ENCODE results near the gene CTIF.
"Not testable (repeated sequence)": the region's sequence is repeated elsewhere in the genome, so short reads cannot be mapped to it uniquely, and the experiment has no call there.

CTIF gene

DNA sequence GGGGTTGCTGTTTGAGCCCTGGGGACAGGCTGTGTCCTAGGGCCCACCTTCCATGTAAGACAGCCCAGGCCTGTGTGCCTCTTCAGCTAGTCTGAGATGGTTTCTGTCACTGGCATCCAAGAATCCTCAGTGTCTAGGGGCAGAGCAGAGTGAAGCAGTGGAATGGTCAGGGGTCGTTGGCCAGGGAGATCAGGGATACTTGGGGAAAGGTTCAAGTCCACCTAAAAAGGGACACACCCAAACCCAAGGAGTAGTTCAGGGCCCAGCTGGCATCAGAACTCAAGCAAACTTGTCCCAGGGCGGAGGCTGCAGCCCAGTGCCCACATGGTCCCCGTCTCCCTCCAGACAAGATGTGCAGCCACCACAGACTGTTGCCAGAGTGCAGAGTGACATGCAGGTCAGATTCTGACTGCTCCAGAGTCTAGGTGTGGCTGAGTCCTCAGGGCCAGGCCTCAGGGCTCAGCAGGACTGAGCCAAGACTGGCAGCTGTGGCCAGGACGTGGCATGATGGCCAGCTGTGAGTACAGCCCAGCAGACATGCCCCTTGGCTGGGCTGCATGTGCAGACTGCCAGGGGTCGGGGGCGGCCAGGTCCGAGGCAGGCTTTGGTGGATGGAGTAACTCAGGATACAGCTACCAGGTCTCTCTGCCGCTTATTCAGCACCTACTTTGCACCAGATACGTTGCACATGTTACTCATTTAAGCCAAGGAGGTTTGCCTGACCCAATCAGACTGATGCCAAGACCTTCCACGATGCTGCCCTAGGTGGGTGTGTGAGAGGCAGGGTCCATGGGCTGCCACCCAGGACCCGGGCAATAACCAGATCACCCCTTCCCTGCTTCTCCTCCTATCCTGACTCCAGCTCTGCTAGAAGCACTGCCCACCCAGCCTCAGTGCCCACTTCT is 265.4 kb downstream of the CTIF start:
- DNase-seq (ENCODE audit: low read depth), result no peak

DNA sequence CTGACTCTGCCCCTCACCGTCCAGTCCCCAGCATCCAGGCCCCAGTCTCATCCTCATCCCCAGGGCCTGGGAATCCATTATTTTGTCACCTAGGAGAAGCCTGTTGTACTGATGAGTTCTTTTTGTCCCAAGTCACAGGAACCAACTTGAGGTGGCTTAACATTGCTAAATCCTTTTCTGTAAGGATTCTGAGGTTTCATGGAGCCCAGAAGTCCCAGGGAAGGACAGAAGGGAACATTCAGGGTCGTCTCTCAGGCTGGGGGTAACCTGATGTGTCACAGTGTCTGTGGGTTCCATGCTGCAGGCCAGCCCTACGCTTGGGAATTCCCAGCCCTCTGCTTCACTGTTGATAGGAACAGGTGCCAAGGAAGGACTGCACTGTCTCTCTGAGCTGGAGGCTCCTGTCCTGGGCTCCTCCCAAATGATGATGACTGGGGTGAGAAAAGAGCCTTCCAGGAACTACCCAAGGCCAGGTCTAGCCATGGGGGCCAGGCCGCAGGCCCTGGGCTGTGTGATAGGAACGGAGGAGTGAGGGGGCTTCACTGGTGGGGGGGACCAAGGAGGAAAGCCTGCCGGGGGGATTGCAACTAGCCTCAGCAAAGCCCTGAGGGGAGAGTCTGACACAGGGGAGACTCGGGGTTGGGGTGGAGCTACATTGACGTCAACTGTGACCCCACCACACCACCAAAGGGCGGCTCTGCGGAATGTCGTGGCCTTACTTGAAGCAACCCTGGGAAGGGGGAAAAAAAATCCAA is 266.2 kb downstream of the CTIF start:
- no peak for DNase-seq (ENCODE audit: low read depth)

DNA sequence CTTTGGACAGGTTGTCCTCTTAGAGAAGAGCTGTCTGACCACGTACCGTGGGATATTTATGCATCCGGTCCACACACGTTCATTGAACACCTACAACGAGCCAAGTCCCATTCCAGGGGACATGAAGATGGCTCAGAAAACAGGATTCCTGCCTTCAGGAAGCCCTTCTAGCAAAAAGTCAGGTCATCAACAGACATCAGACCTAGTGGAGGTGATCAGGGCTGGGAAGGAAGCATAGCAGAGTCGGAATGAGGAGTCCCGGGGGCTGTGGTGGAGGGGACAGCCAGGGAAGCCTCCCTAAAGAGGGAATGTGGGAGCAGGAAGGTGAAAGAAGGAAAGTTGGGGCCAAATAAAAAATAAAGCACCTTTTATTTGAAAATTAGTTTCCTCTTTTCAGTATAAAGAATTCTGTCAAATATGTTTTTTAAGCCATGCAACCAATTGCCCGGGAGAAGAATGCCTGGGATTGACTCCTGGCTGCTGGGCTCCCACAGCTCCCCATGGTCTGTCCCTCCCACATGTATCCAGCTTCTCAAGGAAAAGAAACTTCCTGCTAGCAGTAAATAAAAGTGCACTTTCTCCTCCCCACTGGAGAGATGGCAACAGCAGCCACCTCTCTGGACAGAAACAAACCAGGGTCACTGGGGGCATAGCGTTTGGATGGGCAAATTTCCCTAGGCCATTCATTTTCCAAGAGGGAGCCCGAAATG is 267.1 kb downstream of the CTIF start:
- no peak for DNase-seq (ENCODE audit: low read depth)

DNA sequence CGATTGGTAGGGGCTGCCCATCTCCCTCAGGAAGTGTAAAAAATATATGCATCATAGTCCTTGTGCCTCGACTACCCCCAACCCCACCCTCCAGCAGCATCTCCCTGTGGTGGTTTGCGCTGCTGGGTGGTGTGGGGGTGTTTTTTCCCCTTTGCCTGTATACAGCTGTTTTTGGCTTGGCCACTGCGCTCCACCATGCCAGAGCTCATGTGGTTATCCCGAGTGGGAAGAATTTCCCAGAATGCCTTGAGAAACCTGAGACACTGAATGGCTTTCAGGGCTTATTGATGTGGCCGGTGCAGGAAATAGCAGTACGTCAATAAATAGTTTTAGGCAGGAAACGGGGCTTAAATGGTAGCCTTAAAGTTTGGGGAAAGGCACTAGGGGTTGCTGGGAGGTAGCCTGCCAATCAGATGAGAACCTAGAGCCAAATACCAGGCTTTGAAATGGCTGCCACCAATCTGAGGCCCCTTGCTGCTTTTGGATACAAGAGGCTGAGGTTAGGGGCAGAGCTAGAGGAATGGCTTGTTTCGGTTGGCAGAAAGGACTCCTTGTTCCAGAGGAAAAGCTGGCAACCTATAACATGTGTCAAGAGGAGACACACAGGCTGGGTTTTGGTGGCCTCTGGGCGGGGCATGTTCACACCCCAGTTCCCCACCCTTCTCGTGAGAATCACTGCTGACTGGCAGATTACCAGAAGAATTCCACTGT is 267.9 kb downstream of the CTIF start:
- DNase-seq (ENCODE audit: low read depth), result no peak

- DNase-seq (ENCODE audit: low read depth), result no peak
These were observed 269.6 kb downstream of the CTIF start for GRCh38 chr18:48808476-48808875.

- no peak for DNase-seq (ENCODE audit: low read depth)
These were observed 270.5 kb downstream of the CTIF start for GRCh38 chr18:48809365-48809764.

GRCh38 chr18:48810805-48811204 is 272.0 kb downstream of the CTIF start:
- DNase-seq (ENCODE audit: low read depth), result no peak

GRCh38 chr18:48811401-48811800 is 272.6 kb downstream of the CTIF start:
- DNase-seq (ENCODE audit: low read depth), result no peak

DNA sequence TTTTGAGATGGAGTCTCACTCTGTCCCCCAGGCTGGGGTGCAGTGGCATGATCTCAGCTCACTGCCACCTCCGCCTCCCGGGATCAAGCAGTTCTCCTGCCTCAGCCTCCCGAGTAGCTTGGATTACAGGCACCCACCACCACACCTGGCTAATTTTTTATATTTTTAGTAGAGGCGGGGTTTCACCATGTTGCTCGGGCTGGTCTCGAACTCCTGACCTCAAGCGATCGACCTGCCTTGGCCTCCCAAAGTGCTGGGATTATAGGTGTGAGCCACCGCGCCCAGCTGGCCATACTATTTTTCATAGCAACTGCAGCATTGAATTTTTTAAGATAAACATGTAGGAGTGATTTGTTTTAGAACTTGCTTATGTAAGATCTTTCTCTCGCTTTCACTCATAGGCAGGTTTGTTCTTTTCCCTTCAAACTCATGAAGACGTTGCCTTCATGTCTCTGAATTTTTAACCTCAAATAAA is 273.2 kb downstream of the CTIF start:
- not testable (repeated sequence) for DNase-seq (ENCODE audit: low read depth)

DNA sequence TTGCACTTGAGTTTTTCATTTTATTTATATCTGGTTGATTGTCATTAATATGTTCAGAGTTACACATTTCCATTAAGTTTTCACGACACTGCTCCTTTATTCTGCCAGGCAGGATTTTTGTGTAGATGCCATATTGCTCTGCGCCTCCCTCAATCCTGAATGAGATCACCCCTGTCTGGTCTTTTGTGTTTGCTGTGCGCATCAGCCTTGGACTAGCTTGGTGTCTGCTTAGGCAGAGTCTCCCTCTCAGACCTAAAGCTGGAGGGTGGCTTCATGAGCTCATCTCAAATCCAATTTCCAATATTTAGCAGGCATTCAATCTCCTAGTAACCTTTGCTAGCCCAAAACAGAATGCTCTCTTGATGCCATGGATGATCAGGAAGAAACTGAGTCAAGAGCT is 274.5 kb downstream of the CTIF start:
- no peak for DNase-seq (ENCODE audit: low read depth)

DNA sequence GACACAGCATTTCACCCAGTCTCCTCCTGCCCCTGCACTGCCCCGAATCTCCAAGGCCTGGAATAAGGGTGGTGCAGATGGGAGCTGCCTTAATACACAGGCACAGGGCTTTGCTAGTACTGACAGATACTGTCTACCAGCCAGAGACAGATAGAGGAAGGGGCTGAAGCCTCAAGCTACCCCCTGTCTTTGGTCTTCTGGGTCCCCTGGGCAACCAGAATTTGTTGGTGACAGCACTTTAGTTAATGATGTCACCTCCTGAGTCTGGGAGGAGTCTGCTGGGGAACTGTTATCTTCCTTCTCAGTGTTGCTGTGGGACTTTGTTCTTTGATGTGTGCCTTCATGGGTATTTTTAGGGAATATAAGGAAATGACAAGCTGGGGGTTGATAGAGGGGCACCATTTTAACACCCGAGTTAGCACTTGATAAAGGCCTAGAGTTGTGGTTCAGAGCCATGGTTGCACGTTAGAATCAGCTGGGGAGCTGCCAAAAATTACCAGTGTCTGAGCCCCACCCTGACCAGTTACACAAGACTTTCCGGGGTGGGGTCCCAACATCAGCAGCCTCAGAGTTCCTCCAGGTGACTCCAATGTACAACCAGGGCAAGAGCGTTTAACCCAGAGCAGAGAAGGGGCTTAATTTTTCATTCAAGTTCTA is 275.1 kb downstream of the CTIF start:
- DNase-seq (ENCODE audit: low read depth), result no peak

GRCh38 chr18:48814490-48815178 is 275.8 kb downstream of the CTIF start:
- no peak for DNase-seq (ENCODE audit: low read depth)

DNA sequence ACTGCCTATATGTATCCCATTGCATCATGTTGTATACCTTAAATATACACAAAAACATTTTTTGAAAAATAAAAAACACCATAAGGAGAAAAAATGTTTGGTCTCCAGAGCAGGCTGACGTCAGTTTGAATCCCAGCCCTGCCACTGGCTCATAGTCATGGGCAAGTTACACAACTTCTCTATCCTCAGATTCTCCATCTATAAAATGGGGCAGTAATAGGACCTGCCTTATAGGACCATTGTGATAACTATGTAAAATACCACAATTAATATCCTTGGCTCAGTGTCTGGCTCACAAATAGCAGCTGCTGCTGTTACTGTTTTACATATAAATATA is 276.3 kb downstream of the CTIF start:
- no peak for DNase-seq (ENCODE audit: low read depth)

DNA sequence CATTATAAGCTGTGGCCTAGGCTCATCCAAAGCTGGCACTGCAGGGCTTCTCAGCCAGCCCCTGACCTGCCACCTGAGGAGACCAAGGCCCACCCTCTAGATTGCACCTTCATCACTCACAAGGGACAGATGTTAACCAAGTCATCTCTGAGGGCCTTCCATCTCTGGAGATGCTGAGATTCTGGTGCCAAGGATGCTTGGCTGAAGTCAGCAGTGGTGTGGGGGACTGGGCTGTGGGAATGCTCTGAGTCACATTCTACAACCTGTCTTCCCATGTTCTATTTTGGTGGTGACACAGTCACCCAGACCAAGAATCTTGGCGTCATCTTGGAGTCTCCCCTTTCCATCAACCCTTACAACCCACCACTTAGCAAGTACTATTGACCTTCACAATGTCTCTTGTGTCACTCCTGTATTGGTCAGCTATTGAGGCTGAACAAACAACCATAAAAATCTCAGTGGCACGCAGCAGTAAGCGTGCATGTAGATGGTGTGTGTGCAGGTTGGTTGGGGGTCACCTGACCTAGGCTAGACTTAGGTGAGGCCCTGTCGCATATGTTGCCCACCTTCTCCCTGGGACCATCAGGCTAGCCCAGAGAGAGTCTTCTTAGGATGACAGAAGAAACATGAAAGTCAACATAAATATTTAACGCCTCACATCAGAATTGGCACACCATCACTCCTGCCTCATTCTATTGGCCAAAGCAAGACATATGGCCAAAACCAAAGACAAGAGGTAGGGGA is 276.9 kb downstream of the CTIF start:
- no peak for DNase-seq (ENCODE audit: low read depth)

DNA sequence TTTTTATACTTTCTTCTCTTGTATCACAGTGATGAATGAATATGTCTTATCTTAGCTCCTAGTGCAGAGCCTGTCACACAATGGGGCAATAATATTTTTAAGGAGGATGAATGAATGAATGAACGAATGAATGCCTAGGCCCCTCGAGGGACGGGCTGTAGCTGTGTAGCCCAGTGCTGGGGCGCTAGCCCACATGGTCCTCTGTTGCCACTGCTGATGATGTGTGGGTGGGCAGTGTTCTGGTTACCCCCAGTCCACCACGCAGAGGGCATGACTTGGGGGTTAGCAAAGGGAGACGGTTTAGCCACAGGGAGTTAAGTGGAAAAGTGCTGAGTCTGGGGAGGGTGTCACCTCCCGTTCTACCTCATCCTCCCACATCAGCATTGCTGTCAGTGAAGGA is 277.7 kb downstream of the CTIF start:
- no peak for DNase-seq (ENCODE audit: low read depth)

- no peak for DNase-seq (ENCODE audit: low read depth)
These were observed 278.2 kb downstream of the CTIF start for GRCh38 chr18:48817021-48817461.

DNA sequence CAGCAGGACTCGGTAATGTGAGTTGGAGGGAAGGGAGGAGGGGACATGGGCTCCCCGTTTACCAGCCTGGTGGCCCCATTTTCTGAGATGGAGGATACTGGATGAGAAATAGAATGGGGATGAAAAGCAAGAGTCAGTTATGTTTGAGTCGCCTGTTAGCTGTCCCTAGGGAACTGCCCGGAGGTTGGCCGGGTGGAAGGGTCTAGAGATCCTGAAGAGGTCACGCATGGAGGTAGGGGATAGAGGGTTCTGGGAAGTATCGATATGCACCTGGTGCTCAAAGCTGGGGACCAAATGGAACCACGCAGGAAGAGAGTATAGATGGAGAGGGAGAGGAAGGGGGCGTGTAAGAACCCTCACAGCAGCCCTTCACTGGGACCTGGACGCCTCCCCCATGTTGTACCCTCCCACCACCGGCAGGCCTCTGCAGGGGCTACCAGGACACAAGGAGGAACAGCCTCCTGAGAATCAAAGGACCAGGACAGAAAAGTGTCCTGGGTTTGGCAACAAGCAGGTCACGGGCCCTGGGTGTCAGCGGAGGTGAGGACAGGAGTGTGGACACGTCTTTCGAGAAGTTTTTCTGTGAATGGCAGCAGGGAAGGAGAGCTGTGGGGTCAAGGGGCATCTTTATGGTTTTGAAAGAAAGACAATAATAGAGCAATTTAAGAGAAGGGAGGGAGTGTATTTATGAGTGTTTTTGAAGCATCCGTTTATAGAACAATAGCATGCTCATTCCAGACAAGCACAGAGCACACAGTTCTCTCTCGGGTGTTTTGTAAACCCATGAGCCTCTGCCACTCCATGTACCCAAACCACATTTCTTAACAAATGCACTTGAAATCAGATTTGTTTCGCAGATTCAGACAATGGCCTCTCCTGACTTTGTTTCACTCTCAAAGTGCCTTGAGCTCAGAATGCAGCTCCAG is 279.8 kb downstream of the CTIF start:
- DNase-seq (ENCODE audit: low read depth), result no peak

GRCh38 chr18:48819276-48819675 is 280.4 kb downstream of the CTIF start:
- DNase-seq (ENCODE audit: low read depth), result no peak
